SK-N-SH (cell line): ENCODE measurements around the gene CDK15. TPM values are rescaled to one million over a fixed set of nuclear protein-coding genes. Genes with fewer than 3 reads are reported as not detected.

Experiments
- CTCF ChIA-PET: fragments of 300-600, 350-600 bp; formaldehyde crosslinking; extraction: SDS; loops from one replicate; lab custom pipeline; 2021; lab: Yijun Ruan, JAX
- POLR2A ChIA-PET: fragments of 350-600 bp; sonication (Branson Sonifier 250); formaldehyde crosslinking; extraction: SDS; loops from one replicate; lab custom pipeline; 2020; ENCODE audit warnings: antibody characterized with exemption, inconsistent platforms; lab: Yijun Ruan, JAX
- DNase-seq: peaks from one replicate; pipeline ENCODE4 v3.0.0; 2012
- H2AFZ ChIP-seq: fragments of 200-600 bp; sonication (generic); 2 replicates; pipeline ENCODE4 v1.8.1; 2016; ENCODE audit warnings: antibody characterized with exemption, mild to moderate bottlenecking, low read depth
- H3F3A ChIP-seq: fragments of 200-600 bp; sonication (generic); replicated peaks from 2 replicates; pipeline ENCODE3; 2016; ENCODE audit warnings: antibody characterized with exemption, mild to moderate bottlenecking; ENCODE audit not compliant: insufficient read depth
- H3K27ac ChIP-seq, 2 experiments: fragments of 200-500 bp in 1 of 2; fragments of 200-600 bp in 1 of 2; sonication (Bioruptor generic) in 1 of 2; sonication (generic), shearing (Covaris generic) in 1 of 2; 2 replicates each; pipeline versions ENCODE4 v1.5.1 to v1.6.1; 2014 to 2016; ENCODE audit warnings: low read depth in 2 of 2, inconsistent platforms in 1 of 2, low read length in 1 of 2, mild to moderate bottlenecking in 1 of 2, mixed read lengths in 1 of 2
- H3K27me3 ChIP-seq: fragments of 200-600 bp; sonication (generic), shearing (Covaris generic); 2 replicates; pipeline ENCODE4 v1.6.1; 2016; ENCODE audit warnings: mixed run types; ENCODE audit not compliant: insufficient read depth
- H3K36me3 ChIP-seq, 2 experiments: fragments of 200-500 bp in 1 of 2; fragments of 200-600 bp in 1 of 2; sonication (Bioruptor generic) in 1 of 2; sonication (generic) in 1 of 2; replicated peaks in 1 of 2; 2 replicates each; pipeline versions ENCODE3 to v1.5.1; 2014 to 2016; ENCODE audit warnings: low read length in 1 of 2, mild to moderate bottlenecking in 1 of 2; ENCODE audit not compliant: insufficient read depth in 2 of 2, control insufficient read depth in 1 of 2
- H3K4me1 ChIP-seq, 2 experiments: fragments of 200-500 bp in 1 of 2; fragments of 200-600 bp in 1 of 2; sonication (Bioruptor generic) in 1 of 2; sonication (generic), shearing (Covaris generic) in 1 of 2; 2 replicates each; pipeline versions ENCODE4 v1.5.1 to v1.6.1; 2014 to 2016; ENCODE audit warnings: low read depth in 1 of 2, low read length in 1 of 2, mixed run types in 1 of 2; ENCODE audit not compliant: insufficient read depth in 2 of 2, control insufficient read depth in 1 of 2
- H3K4me2 ChIP-seq: fragments of 200-600 bp; sonication (generic), shearing (Covaris generic); 2 replicates; pipeline ENCODE4 v1.6.1; 2017; ENCODE audit warnings: mixed run types
- H3K4me3 ChIP-seq, 2 experiments: fragments of 200-500 bp in 1 of 2; fragments of 200-600 bp in 1 of 2; sonication (Bioruptor generic) in 1 of 2; sonication (generic), shearing (Covaris generic) in 1 of 2; 2 replicates each; pipeline versions ENCODE4 v1.5.1 to v1.8.1; 2014 to 2016; ENCODE audit warnings: low read depth in 2 of 2, inconsistent platforms in 1 of 2, low read length in 1 of 2, mild to moderate bottlenecking in 1 of 2, mixed read lengths in 1 of 2, moderate library complexity in 1 of 2
- H3K79me2 ChIP-seq: fragments of 200-600 bp; sonication (generic); 2 replicates; pipeline ENCODE4 v1.8.1; 2017; ENCODE audit warnings: mild to moderate bottlenecking; ENCODE audit not compliant: insufficient read depth
- H3K9ac ChIP-seq: fragments of 200-600 bp; sonication (generic); 2 replicates; pipeline ENCODE4 v1.6.1; 2017; ENCODE audit warnings: mixed run types
- H3K9me2 ChIP-seq: fragments of 200-600 bp; sonication (generic); 2 replicates; pipeline ENCODE4 v1.6.1; 2017; ENCODE audit warnings: mixed run types
- H3K9me3 ChIP-seq: fragments of 200-600 bp; sonication (generic); 2 replicates; pipeline ENCODE4 v1.6.1; 2017; ENCODE audit warnings: mixed run types, mild to moderate bottlenecking, moderate library complexity
- H4K20me1 ChIP-seq: fragments of 200-600 bp; sonication (generic); 2 replicates; pipeline ENCODE4 v1.6.1; 2017; ENCODE audit warnings: mild to moderate bottlenecking, mixed run types; ENCODE audit not compliant: insufficient read depth
- CHD2 ChIP-seq: fragments of 150-350 bp; IDR thresholded peaks from 2 replicates; pipeline ENCODE4 v1.6.1; 2018; ENCODE audit warnings: low read length; ENCODE audit not compliant: partially characterized antibody
- ELF1 ChIP-seq: IDR thresholded peaks from 2 replicates; pipeline ENCODE4 v1.4.0; 2012
- EZH2phosphoT487 ChIP-seq: fragments of 200-600 bp; sonication (generic); IDR thresholded peaks from 2 replicates; pipeline ENCODE4 v1.6.1; 2017; ENCODE audit warnings: low read depth, mixed run types, mild to moderate bottlenecking, antibody characterized with exemption, moderate library complexity, borderline replicate concordance
- FOSL2 ChIP-seq: IDR thresholded peaks from 2 replicates; pipeline ENCODE4 v1.4.0; 2012; ENCODE audit warnings: low read depth, mild to moderate bottlenecking, moderate library complexity, borderline replicate concordance
- GABPA ChIP-seq: IDR thresholded peaks from 2 replicates; pipeline ENCODE4 v1.4.0; 2012; ENCODE audit warnings: low read depth, mild to moderate bottlenecking
- GATA2 ChIP-seq: sonication (generic); formaldehyde crosslinking; IDR thresholded peaks from 2 replicates; pipeline ENCODE4 v1.5.0; 2020; ENCODE audit warnings: mild to moderate bottlenecking, missing genetic modification reagents
- MXI1 ChIP-seq: IDR thresholded peaks from 2 replicates; pipeline ENCODE4 v1.6.1; 2012; ENCODE audit warnings: mild to moderate bottlenecking, low read depth, low read length, improper control_type of control experiment
- NRF1 ChIP-seq: IDR thresholded peaks from 2 replicates; pipeline ENCODE4 v1.6.1; 2012; ENCODE audit warnings: low read depth, mild to moderate bottlenecking, low read length
- PBX3 ChIP-seq: IDR thresholded peaks from 2 replicates; pipeline ENCODE4; 2012
- POLR2AphosphoS5 ChIP-seq: IDR thresholded peaks from 2 replicates; pipeline ENCODE4 v1.6.1; 2012; ENCODE audit warnings: low read depth, low read length
- RCOR1 ChIP-seq: fragments of 150-350 bp; IDR thresholded peaks from 2 replicates; pipeline ENCODE4 v1.6.1; 2017; ENCODE audit warnings: antibody characterized with exemption, low read length
- REST ChIP-seq: IDR thresholded peaks from 2 replicates; pipeline ENCODE4 v1.6.1; 2012; ENCODE audit warnings: mild to moderate bottlenecking, low read depth, low read length, moderate library complexity
- RFX5 ChIP-seq: IDR thresholded peaks from 2 replicates; pipeline ENCODE4 v1.6.1; 2012; ENCODE audit warnings: mild to moderate bottlenecking, improper control_type of control experiment, low read length
- RXRA ChIP-seq: IDR thresholded peaks from 2 replicates; pipeline ENCODE4 v1.4.0; 2012; ENCODE audit warnings: low read depth, mild to moderate bottlenecking, borderline replicate concordance
- SIN3A ChIP-seq: IDR thresholded peaks from 2 replicates; pipeline ENCODE4 v1.6.1; 2012; ENCODE audit warnings: low read depth, mild to moderate bottlenecking, low read length, moderate library complexity, borderline replicate concordance
- TCF12 ChIP-seq: IDR thresholded peaks from 2 replicates; pipeline ENCODE4 v1.4.0; 2012
- USF2 ChIP-seq: fragments of 150-350 bp; IDR thresholded peaks from 2 replicates; pipeline ENCODE4 v1.6.1; 2017; ENCODE audit warnings: antibody characterized with exemption, low read length, low read depth, borderline replicate concordance
- YY1 ChIP-seq: IDR thresholded peaks from 2 replicates; pipeline ENCODE4 v1.4.0; 2012; ENCODE audit warnings: low read depth, mild to moderate bottlenecking
- WGBS: methylation state at CpG from one replicate; pipeline ENCODE4 v1.1.6; 2017; ENCODE audit warnings: low lambda C conversion rate; 5-methylcytosine and 5-hydroxymethylcytosine counted together
- polyA plus RNA-seq, 3 experiments: library from polyadenylated mRNA; depleted of rRNA; stranded (reverse); fragments of >200 nt; gene quantifications; 2 replicates each; pipeline ENCODE4 v1.2.3, GENCODE V29; 2012

CDK15 gene
- polyA plus RNA-seq, 1 of the 3 experiments (the other 2 are of a cell fraction), result 1.8 TPM

- Histone ChIP-seq H4K20me1 (no peaks in the 10 kb centered on the region), H2AFZ (peak overlapping the region; percentile 60), H3K4me1 (peaks cover 25 to 49% of the 10 kb centered on the region in 2 experiments), H3K27me3 (no peaks in the 10 kb centered on the region), H3F3A (peaks cover 10% of the 10 kb centered on the region), H3K9me2 (no peaks in the 10 kb centered on the region)
- DNase-seq, result no peak
- 54% methylated on average over 8 of the region's 8 CpGs for WGBS
- TF ChIP-seq ELF1, result no peak
- TF ChIP-seq GATA2 (CRISPR knock-in tag), result no peak
- TF ChIP-seq RXRA, result no peak
- no peak for TF ChIP-seq TCF12
- TF ChIP-seq NRF1, result no peak
- no peak for TF ChIP-seq EZH2phosphoT487
- no peak for TF ChIP-seq CHD2
- no peak for TF ChIP-seq SIN3A
- TF ChIP-seq YY1, result no peak
- TF ChIP-seq FOSL2, result no peak
- TF ChIP-seq MXI1, result no peak
- TF ChIP-seq USF2, result no peak
- TF ChIP-seq RFX5, result no peak
- TF ChIP-seq GABPA, result no peak
- TF ChIP-seq POLR2AphosphoS5, result no peak
- TF ChIP-seq RCOR1, result no peak
- no peak for TF ChIP-seq PBX3
- no peak for TF ChIP-seq REST
- TF ChIP-seq, all 33 proteins: peak for 0
- no peak overlapping the region for H3K9ac ChIP-seq
- no peak overlapping the region for H3K4me3 ChIP-seq
- no peak overlapping the region; a peak in 1 of 4 replicates for H3K27ac ChIP-seq
- no peaks in the 10 kb centered on the region for H3K9me3 ChIP-seq
- H3K36me3 ChIP-seq, result no peaks in the 10 kb centered on the region
- POLR2A ChIA-PET, result no interaction called here
- no peaks in the 10 kb centered on the region for H3K79me2 ChIP-seq
- peak overlapping the region; percentile 45 for H3K4me2 ChIP-seq
- CTCF ChIA-PET, result interaction anchor here (0.7 to 3.3 kb wide), 3 partner anchors 28 to 136 kb away, joined by 3 to 14 read pairs (median 3); no protein-coding TSS in a partner anchor
These were observed 82.1 kb downstream of the CDK15 start for GRCh38 chr2:201888426-201888800.
